ENCODE measurements around the gene LACTB. TPM values are rescaled to one million over a fixed set of nuclear protein-coding genes. Genes with fewer than 3 reads are reported as not detected.
A peak's percentile ranks its signal among the peaks of the same experiment; 100 is the strongest.

The LACTB gene
- total and polyA plus RNA-seq, 2 of the 4 experiments (the other 2 are of a cell fraction) = 12.9 to 32.7 TPM

DNA sequence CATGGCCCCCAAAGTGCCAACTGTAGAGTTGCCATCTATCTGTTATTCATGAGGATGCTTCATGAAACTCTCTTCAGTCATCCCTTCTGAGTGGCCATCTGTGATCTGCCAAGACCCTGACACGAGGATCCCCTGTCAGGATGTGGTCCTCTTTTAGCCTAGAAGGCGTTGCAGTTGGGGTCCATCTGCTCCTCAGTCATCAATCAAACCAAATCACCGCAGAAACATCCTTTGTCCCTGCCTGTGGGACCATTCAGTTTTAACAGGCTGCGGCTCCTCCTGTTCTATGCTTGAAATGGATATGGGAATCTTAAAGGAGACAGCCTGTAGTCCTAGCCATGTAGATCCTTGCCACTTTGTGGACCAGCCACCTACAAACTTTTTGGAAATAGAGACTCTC is 41.6 kb downstream of the LACTB start:
- Histone ChIP-seq H4K20me1 (ENCODE audit: insufficient read depth, low read length) (no peaks in the 10 kb centered on the region), H3K56ac (ENCODE audit: extremely low read depth, insufficient read depth, low read length) (no peak overlapping the region), H3K4me3 (ENCODE audit: insufficient read depth, low read depth, low read length) (no peak overlapping the region), H3K18ac (ENCODE audit: low read depth, low read length) (no peak overlapping the region), H3K4ac (ENCODE audit: low read depth, low read length) (no peak overlapping the region), H3K9me1 (ENCODE audit: insufficient read depth, low read length) (0 out of 2 replicates have a peak, but pooled peaks cover 3% of the 10 kb centered on the region), H3K27ac (ENCODE audit: insufficient read depth, low read length) (no peak overlapping the region), H4K5ac (ENCODE audit: low read depth, low read length) (no peak overlapping the region), H2BK120ac (ENCODE audit: low read depth, low read length) (no peak overlapping the region), H2AFZ (replicated peaks; ENCODE audit: low read length, poor library complexity) (peak overlapping the region; percentile 13), H3K27me3 (ENCODE audit: control insufficient read depth, insufficient read depth, low read length) (no peaks in the 10 kb centered on the region), H3K36me3 (ENCODE audit: control insufficient read depth, insufficient read depth, low read length) (no peaks in the 10 kb centered on the region), H3K23ac (ENCODE audit: low read depth, low read length) (no peak overlapping the region), H3K9me3 (ENCODE audit: control insufficient read depth, insufficient read depth, low read length) (no peaks in the 10 kb centered on the region), H4K8ac (ENCODE audit: low read depth in 2 of 2, low read length in 2 of 2) (no peak overlapping the region), H2AK5ac (ENCODE audit: low read depth, low read length) (peak overlapping the region; percentile 44; the same call in 1 of the 2 replicates), H2BK5ac (ENCODE audit: low read depth, low read length, poor library complexity, severe bottlenecking) (no peak overlapping the region), H4K91ac (ENCODE audit: insufficient read depth, low read depth, low read length) (no peak overlapping the region), H2BK20ac (ENCODE audit: low read depth, low read length) (no peak overlapping the region), H2AK9ac (replicated peaks; ENCODE audit: low read depth, low read length, poor library complexity) (no peak overlapping the region), H3K4me2 (ENCODE audit: low read depth, low read length) (no peak overlapping the region), H3K14ac (replicated peaks; ENCODE audit: low read depth, low read length) (no peak overlapping the region), H3K4me1 (ENCODE audit: control insufficient read depth, insufficient read depth, low read length) (peaks cover 10% of the 10 kb centered on the region), H3K9ac (ENCODE audit: low read depth, low read length) (no peak overlapping the region), H3K79me1 (ENCODE audit: low read depth in 1 of 2, low read length in 2 of 2) (peaks cover 0 to 14% of the 10 kb centered on the region in 2 experiments; a peak in 3 of 4 replicates), H2BK15ac (ENCODE audit: low read depth, low read length) (peak overlapping the region; percentile 72; the same call in 2 of the 3 replicates)
- no CpG with 5 or more reads among the region's 4 CpGs for WGBS, 2 experiments (ENCODE audit: extremely low coverage in 2 of 2, insufficient read length in 1 of 2)
- in situ Hi-C loops (cut with MboI; ENCODE audit: low sequenced_read_pairs) (loop anchor here (25.0 kb wide), 1 partner anchor 249 kb away; no protein-coding TSS in a partner anchor), dilution Hi-C loops (cut with HindIII; ENCODE audit: low sequenced_read_pairs, unreplicated experiment) (no loop called here), intact Hi-C loops (cut with micrococcal nuclease) (no loop called here)
- POLR2A ChIA-PET (ENCODE audit: unreplicated experiment) = no interaction called here
- CTCF ChIA-PET = no interaction called here
- no TSS peak for BruUV-seq (replicated peaks)
- no peak for DNase-seq
- ATAC-seq (ENCODE audit: low read depth) = no peak
- TF ChIP-seq CHD1 (IDR thresholded peaks at IDR 0.05; ENCODE audit: low read depth, low read length) (no peak), SMC3 (IDR thresholded peaks at IDR 0.05; ENCODE audit: low read depth, low read length) (no peak)
- TF ChIP-seq, protein P1, sequence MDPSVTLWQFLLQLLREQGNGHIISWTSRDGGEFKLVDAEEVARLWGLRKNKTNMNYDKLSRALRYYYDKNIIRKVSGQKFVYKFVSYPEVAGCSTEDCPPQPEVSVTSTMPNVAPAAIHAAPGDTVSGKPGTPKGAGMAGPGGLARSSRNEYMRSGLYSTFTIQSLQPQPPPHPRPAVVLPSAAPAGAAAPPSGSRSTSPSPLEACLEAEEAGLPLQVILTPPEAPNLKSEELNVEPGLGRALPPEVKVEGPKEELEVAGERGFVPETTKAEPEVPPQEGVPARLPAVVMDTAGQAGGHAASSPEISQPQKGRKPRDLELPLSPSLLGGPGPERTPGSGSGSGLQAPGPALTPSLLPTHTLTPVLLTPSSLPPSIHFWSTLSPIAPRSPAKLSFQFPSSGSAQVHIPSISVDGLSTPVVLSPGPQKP (IDR thresholded peaks at IDR 0.05; ENCODE audit: borderline replicate concordance, low read depth, low read length) = no peak
- TF ChIP-seq, protein P2, sequence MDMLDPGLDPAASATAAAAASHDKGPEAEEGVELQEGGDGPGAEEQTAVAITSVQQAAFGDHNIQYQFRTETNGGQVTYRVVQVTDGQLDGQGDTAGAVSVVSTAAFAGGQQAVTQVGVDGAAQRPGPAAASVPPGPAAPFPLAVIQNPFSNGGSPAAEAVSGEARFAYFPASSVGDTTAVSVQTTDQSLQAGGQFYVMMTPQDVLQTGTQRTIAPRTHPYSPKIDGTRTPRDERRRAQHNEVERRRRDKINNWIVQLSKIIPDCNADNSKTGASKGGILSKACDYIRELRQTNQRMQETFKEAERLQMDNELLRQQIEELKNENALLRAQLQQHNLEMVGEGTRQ (IDR thresholded peaks at IDR 0.05; ENCODE audit: low read depth, low read length) = no peak

Data from IMR-90 (cell line).